ENCODE measurements around the gene SAPCD2.
"Not testable (repeated sequence)": the region's sequence is repeated elsewhere in the genome, so short reads cannot be mapped to it uniquely, and the experiment has no call there.

The SAPCD2 gene

DNA sequence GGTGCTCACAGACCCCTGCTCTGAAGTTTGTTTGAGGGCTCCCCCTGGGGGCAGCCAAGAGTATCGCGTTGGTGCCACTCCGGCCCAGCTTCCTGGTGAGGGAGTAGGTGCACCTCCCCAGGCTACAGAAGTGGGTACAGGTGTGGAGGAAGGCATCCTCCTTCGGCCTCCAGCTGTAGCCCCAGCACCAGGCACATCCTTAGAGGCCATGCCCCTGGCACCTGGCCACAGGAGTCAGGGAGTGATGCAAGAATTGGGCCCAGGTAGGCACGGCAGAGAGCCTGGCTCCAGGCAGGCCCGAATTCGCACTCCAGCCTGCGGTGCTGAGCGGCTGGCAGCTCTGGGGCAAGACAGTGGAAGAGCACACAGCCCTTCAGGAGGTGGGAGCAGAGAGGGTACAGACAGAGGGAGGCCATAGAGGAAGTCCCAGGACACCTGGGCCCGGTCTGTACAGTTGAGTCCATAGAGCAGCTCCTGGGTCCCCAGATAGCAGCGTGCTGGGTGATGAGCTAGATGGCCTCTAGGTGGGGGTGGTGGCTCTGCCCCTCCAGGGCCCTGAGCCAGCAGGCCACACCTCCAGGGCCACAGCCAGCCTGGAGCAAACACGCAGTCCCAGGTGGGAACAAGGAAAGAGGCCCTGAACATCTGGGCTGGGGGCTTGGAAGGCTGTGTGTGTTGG, 2.4 kb downstream of the SAPCD2 start:
- DNase-seq (ENCODE audit: insufficient read length) (peak; percentile 85), FAIRE-seq (peak; percentile 89)
- TF ChIP-seq TAF1 (IDR thresholded peaks at IDR 0.05; ENCODE audit: borderline replicate concordance, low read depth, low read length) (no peak), POLR2AphosphoS5 (IDR thresholded peaks at IDR 0.05; ENCODE audit: low read depth, low read length) (no peak), POLR2A (IDR thresholded peaks at IDR 0.05; ENCODE audit: low read depth, low read length) (no peak)

DNA sequence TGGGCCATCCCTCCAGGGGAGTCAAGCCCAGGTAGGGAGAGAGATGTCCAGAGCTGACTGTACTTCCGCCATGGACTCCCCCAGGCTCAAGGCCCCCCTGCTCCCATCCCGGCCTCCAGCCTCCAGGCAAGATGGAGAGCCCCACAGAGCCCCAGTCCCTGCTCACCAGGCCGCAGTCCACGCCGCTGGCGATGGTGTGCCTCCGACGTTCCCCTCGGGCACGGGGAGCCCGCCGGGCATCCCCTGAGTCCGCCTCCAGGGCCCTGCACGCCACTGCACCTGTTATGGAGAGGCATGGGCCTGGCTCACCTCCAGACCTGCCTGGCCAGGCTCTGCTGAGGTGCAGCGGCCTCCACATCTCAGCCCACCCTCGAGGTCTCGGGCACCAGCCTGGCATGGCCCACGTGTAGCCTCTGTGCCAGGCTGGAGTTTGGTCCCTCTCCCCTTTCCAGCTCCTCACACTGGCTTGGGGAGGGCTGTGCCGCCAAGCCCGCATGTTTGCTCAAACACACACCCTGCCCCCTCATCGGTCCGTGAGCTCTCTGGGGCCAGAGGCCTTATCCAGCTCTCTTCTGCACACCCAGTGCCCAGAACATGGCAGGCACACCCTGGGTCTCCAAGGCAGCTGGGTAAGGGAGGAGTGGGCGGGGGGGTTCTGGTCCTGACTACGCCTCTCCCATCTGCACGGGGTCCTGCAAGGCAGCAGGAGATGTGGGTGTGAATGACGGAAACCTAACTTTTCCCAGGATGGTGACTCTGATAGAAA, 4.1 kb downstream of the SAPCD2 start:
- TF ChIP-seq POLR2AphosphoS5 (IDR thresholded peaks at IDR 0.05; ENCODE audit: low read depth, low read length): no peak
- TF ChIP-seq POLR2A (IDR thresholded peaks at IDR 0.05; ENCODE audit: low read depth, low read length): no peak
- TF ChIP-seq TAF1 (IDR thresholded peaks at IDR 0.05; ENCODE audit: borderline replicate concordance, low read depth, low read length): no peak
- no peak for FAIRE-seq

DNA sequence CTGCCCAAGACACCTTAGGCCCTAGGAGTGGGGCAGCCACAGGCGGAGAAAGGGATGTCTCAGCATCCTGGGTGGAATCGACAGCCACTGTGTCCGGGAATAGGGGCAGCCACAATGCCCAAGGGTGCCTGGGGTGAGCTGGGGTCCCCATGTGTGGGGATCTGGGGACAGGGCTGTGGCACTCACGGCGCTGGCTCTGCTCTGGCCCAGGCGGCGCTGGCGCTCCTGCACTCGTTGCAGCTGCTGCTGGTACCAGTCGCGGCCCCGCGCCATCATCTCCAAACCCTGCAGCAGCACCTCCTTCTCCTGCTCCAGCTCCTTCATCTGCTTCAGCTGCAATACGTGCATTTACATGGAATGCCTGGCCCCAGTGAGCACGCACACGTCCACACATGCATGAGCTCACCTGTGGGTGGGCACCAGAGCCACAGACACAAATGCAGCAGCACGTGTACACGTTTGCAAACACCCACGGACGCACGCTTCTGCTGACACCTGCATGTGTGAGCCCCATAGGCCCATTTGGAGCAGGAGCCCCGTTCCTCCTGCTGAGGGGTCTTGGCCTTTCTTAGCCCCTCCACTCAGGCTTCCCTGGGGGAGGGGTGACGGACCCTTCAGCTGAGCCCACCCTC, 4.9 kb downstream of the SAPCD2 start:
- FAIRE-seq (no peak), DNase-seq (ENCODE audit: insufficient read length) (no peak)
- no peak for TF ChIP-seq TAF1 (IDR thresholded peaks at IDR 0.05; ENCODE audit: borderline replicate concordance, low read depth, low read length)
- TF ChIP-seq POLR2AphosphoS5 (IDR thresholded peaks at IDR 0.05; ENCODE audit: low read depth, low read length): no peak
- TF ChIP-seq POLR2A (IDR thresholded peaks at IDR 0.05; ENCODE audit: low read depth, low read length): no peak

More for the DNA sequence above, 4.1 kb downstream of the SAPCD2 start:
- DNase-seq (ENCODE audit: insufficient read length): no peak

DNA sequence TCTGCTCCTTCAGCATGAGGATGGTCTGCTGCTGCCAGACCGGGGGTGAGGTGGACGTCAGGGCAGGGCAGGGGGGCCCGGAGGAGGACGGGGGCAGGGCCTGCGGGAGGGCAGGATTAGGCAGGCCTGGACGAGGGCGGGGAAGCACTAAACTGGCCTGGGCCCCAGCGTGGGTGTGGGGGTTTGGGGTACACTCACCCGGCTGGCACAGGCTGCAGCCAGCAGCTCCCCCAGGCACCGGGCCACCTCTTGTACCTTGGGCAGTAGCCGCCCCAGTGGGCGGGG, 5.5 kb downstream of the SAPCD2 start:
- FAIRE-seq (no peak), DNase-seq (ENCODE audit: insufficient read length) (no peak)
- no peak for TF ChIP-seq TAF1 (IDR thresholded peaks at IDR 0.05; ENCODE audit: borderline replicate concordance, low read depth, low read length)

DNA sequence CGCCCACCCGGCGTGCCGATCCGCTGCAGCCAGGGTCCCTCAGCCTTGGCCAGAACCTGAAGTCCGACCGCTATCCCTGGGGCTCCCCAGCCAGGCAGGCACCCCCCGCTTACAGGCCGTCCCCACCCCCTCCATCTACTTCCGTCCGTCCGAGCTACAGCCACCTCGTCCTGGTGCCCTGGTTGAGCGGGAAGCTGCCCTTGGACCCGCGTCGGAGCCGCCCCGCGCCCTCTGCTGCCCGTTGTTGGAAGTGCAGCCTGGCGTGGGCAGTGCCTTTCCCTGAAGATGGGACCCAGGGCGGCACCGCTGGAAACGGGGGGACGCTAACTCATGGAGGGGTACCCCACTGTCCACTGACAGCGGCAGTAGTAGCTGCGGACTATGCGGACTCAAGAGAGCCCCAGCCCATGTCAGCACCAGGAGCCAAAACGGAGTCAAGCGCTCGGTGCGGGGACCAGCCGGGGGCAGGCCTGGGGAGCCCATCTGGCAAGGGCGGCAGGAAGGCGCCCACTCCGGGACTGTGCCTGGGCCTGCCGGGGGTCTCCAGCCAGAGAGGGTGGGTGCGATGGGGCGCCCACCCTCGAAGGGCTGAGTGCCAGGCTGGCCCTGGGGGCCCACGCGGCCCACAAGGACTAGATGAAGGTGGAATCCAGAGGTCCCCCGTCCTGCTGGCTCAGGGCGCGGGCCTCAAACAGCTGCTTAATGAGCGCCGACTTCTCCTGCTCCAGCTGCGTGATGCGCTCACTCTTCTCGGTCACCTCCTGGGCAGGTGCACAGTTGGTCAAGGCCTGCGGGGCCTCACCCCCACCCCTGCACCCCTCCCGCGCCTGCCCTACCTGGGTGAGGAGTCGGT, 6.1 kb downstream of the SAPCD2 start:
- FAIRE-seq: peak; percentile 88
- DNase-seq (ENCODE audit: insufficient read length): peak; percentile 71
- TF ChIP-seq POLR2A (IDR thresholded peaks at IDR 0.05; ENCODE audit: low read depth, low read length) (no peak), POLR2AphosphoS5 (IDR thresholded peaks at IDR 0.05; ENCODE audit: low read depth, low read length) (no peak), TAF1 (IDR thresholded peaks at IDR 0.05; ENCODE audit: borderline replicate concordance, low read depth, low read length) (no peak)

DNA sequence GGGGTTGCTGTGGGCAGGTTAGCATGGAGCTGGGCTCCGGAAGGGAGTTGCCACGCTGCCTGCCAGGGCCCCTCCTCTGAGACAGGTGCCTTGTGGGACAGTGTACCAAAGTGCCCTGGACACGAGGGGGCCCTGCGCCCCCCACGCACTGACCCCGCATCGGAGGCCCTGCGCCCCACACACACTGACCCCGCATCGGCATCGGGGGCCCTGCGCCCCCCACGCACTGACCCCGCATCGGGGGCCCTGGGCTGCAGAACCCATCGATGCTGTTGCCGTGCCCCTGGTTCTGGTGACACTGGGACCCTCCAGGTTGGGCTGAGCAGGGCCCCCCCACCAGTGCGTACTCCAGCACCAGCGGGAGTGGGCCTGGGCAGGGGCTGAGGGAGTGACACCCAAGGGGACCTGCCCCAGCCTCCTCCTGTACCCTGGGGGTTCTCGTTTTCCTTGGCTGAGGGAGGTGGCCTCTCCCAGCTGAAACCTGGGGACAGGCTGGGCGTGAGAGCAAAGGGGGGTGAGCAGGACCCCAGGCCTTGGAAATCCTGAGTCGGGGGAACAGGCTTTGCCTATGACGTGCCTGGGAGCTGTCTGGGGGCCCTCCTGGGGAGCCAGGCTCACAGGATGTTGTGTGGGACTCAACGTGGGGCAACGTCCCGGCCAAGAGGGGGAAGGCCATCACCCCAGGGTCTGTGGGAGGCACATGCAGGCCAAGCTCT, 6.9 kb downstream of the SAPCD2 start:
- no peak for DNase-seq (ENCODE audit: insufficient read length)
- FAIRE-seq: no peak
- no peak for TF ChIP-seq POLR2AphosphoS5 (IDR thresholded peaks at IDR 0.05; ENCODE audit: low read depth, low read length)
- no peak for TF ChIP-seq POLR2A (IDR thresholded peaks at IDR 0.05; ENCODE audit: low read depth, low read length)
- no peak for TF ChIP-seq TAF1 (IDR thresholded peaks at IDR 0.05; ENCODE audit: borderline replicate concordance, low read depth, low read length)

DNA sequence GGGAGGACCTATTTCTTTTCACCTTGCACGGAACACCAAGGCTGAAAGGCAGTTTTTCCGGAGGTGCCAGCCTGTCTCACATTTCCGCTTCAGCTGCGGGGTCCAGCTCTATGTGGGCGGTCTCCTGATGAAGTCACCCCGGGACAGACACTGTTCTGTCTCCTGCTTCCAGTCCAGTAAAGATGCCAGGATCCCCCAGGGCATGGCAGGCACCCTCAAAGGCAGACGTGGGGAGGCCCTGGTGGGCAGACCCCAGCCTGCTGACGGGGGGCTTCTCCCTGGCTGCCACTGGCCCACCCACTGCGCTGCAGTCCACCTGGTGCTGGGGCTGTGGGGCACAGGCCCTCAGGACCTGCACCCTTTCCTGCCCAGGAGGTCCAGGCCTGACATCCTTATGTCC, 7.6 kb downstream of the SAPCD2 start:
- FAIRE-seq; DNase-seq (ENCODE audit: insufficient read length): not testable (repeated sequence)

DNA sequence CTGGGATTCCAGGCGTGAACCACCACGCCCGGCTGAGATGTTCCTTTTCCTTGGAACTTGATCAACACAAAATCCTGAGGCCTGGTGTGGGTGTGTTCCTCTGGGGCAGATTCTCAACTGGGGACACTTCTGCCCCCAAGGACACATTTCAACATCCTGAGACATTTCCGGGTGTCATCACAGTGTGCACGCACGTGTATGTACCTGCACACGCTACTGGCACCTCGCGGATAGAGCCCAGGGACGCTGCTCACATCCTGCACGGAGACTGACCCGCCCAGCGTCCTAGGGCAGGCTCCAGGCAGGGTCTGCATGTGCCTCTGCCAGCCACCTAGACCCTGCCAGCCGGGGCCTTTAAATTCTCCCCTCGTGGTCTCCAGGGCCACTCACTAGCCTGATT, 8.0 kb downstream of the SAPCD2 start:
- peak; percentile 17 for FAIRE-seq
- TF ChIP-seq TAF1 (IDR thresholded peaks at IDR 0.05; ENCODE audit: borderline replicate concordance, low read depth, low read length) (no peak), POLR2AphosphoS5 (IDR thresholded peaks at IDR 0.05; ENCODE audit: low read depth, low read length) (no peak), POLR2A (IDR thresholded peaks at IDR 0.05; ENCODE audit: low read depth, low read length) (no peak)
- no peak for DNase-seq (ENCODE audit: insufficient read length)

DNA sequence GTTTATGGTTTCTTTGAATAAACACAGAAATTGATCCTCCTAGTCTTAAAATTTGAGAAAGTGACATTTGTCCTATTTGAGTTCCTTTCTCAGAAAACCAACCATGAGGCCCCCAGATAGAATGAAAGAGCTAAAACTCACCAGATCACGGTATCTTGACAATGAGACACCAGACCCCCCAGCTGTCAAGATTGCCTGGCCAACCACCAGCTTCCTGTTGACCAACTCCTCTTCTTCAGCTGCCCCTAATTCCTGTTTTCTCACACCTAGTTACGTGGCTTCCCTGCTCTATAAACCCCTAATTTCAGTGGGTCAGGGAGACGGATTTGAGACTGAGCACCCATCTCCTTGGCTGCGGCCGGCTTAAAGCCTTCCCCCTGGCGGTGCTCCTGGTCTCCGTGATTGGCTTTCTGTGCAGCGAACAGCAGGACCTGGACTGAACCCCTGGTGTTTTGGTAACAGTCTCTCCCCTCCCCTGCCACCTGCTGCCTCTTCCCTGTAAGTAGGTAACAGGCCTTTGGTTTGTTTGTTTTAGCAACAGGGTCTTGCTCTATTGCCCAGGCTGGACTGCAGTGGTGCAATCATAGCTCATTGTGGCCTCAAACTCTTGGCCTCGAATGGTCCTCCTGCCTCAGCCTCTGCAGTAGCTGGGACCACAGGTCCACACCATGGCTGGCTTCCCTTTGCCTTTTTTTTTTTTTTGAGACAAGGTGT, 11.7 kb downstream of the SAPCD2 start:
- no peak for DNase-seq (ENCODE audit: insufficient read length)
- FAIRE-seq: no peak
- TF ChIP-seq POLR2A (IDR thresholded peaks at IDR 0.05; ENCODE audit: low read depth, low read length): no peak

DNA sequence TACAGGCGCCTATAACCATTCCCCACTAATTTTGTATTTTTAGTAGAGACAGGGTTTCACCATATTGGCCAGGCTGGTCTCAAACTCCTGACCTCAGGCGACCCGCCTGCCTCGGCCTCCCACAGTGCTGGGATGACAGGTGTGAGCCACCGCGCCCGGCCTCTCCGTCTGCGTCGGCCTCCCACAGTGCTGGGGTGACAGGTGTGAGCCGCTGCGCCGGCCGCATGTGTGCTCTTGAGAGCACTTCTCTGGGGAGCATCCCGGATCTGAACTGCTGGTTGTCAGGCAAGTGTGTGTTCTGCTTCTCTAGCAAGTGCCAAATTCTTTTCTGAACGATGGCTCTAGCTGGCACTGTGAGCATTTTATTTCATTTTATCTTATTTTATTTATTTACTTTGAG, 12.8 kb downstream of the SAPCD2 start:
- no peak for FAIRE-seq
- no peak for DNase-seq (ENCODE audit: insufficient read length)
- TF ChIP-seq TAF1 (IDR thresholded peaks at IDR 0.05; ENCODE audit: borderline replicate concordance, low read depth, low read length) (no peak), POLR2AphosphoS5 (IDR thresholded peaks at IDR 0.05; ENCODE audit: low read depth, low read length) (no peak), POLR2A (IDR thresholded peaks at IDR 0.05; ENCODE audit: low read depth, low read length) (no peak)

Data from GM12892 (cell line).